ENCODE measurements around the gene YTHDF2. TPM values are rescaled to one million over a fixed set of nuclear protein-coding genes. Genes with fewer than 3 reads are reported as not detected.
"Not testable (repeated sequence)": the region's sequence is repeated elsewhere in the genome, so short reads cannot be mapped to it uniquely, and the experiment has no call there.

YTHDF2 gene
- total RNA-seq, 1 experiment from 2014 or later, result 97.3 TPM

- Histone ChIP-seq H3K4me1 (ENCODE audit: control insufficient read depth, insufficient read depth, low read length) (no peaks in the 10 kb centered on the region), H3K36me3 (ENCODE audit: control insufficient read depth, insufficient read depth, low read length) (no peaks in the 10 kb centered on the region), H3K27me3 (ENCODE audit: control insufficient read depth, insufficient read depth, low read length) (no peaks in the 10 kb centered on the region), H3K27ac (ENCODE audit: low read length) (no peak overlapping the region), H3K4me3 (ENCODE audit: low read depth in 2 of 2, low read length in 2 of 2) (no peak overlapping the region), H3K9me3 (ENCODE audit: control insufficient read depth, insufficient read depth, low read depth, low read length) (no peaks in the 10 kb centered on the region)
- in situ Hi-C loops (cut with HindIII; ENCODE audit: low pct_unique_long_range_greater_than_20kb, low sequenced_read_pairs), result no loop called here
- TF ChIP-seq CTCF (IDR thresholded peaks at IDR 0.05) (no peak), POLR2AphosphoS5 (IDR thresholded peaks at IDR 0.05; ENCODE audit: low read depth, low read length) (no peak), SIN3A (IDR thresholded peaks at IDR 0.05; ENCODE audit: borderline replicate concordance, insufficient read depth, low read depth, low read length) (no peak), TCF7L2 (IDR thresholded peaks at IDR 0.05; ENCODE audit: low read depth, low read length) (no peak), REST (IDR thresholded peaks at IDR 0.05; ENCODE audit: insufficient read depth in 1 of 2, low read depth in 2 of 2, low read length in 1 of 2) (no peak)
- DNase-seq (ENCODE audit: low read depth, low spot score) (no peak), ATAC-seq (no peak)
- no TSS peak for BruUV-seq (replicated peaks)
- CTCF ChIA-PET, result no interaction called here
- intact Hi-C loops (cut with micrococcal nuclease; ENCODE audit: unreplicated experiment), result no loop called here
- POLR2A ChIA-PET, result interaction anchor here (0.6 kb wide), 1 partner anchor 17 kb away, joined by 14 read pairs; no protein-coding TSS in a partner anchor
Observed at GRCh38 chr1:28719332-28719619, 17.5 kb upstream of the YTHDF2 start.

GRCh38 chr1:28720376-28720775 lies 16.4 kb upstream of the YTHDF2 start:
- in situ Hi-C loops (cut with HindIII; ENCODE audit: low pct_unique_long_range_greater_than_20kb, low sequenced_read_pairs), result no loop called here
- Histone ChIP-seq H3K27ac (ENCODE audit: low read length) (no peak overlapping the region), H3K4me3 (ENCODE audit: low read depth in 2 of 2, low read length in 2 of 2) (no peak overlapping the region), H3K9me3 (ENCODE audit: control insufficient read depth, insufficient read depth, low read depth, low read length) (no peaks in the 10 kb centered on the region), H3K27me3 (ENCODE audit: control insufficient read depth, insufficient read depth, low read length) (no peaks in the 10 kb centered on the region), H3K4me1 (ENCODE audit: control insufficient read depth, insufficient read depth, low read length) (no peaks in the 10 kb centered on the region), H3K36me3 (ENCODE audit: control insufficient read depth, insufficient read depth, low read length) (no peaks in the 10 kb centered on the region)
- ChIA-PET CTCF (interaction anchor here (0.6 kb wide), 3 partner anchors 16 to 76 kb away, joined by 3 to 7 read pairs (median 4); partner anchors contain the start of gene YTHDF2), POLR2A (no interaction called here)
- TF ChIP-seq REST (IDR thresholded peaks at IDR 0.05; ENCODE audit: insufficient read depth in 1 of 2, low read depth in 2 of 2, low read length in 1 of 2), result no peak
- TF ChIP-seq SIN3A (IDR thresholded peaks at IDR 0.05; ENCODE audit: borderline replicate concordance, insufficient read depth, low read depth, low read length), result no peak
- TF ChIP-seq TCF7L2 (IDR thresholded peaks at IDR 0.05; ENCODE audit: low read depth, low read length), result no peak
- ATAC-seq (no peak), DNase-seq (ENCODE audit: low read depth, low spot score) (no peak)
- BruUV-seq (replicated peaks), result no TSS peak
- intact Hi-C loops (cut with micrococcal nuclease; ENCODE audit: unreplicated experiment), result no loop called here

- H3K4me1 ChIP-seq (ENCODE audit: control insufficient read depth, insufficient read depth, low read length); H3K27me3 ChIP-seq (ENCODE audit: control insufficient read depth, insufficient read depth, low read length); POLR2A ChIA-PET; H3K9me3 ChIP-seq (ENCODE audit: control insufficient read depth, insufficient read depth, low read depth, low read length); H3K4me3 ChIP-seq (ENCODE audit: low read depth in 2 of 2, low read length in 2 of 2); BruUV-seq (replicated peaks); H3K27ac ChIP-seq (ENCODE audit: low read length); in situ Hi-C loops (cut with HindIII; ENCODE audit: low pct_unique_long_range_greater_than_20kb, low sequenced_read_pairs); ATAC-seq; CTCF ChIA-PET; intact Hi-C loops (cut with micrococcal nuclease; ENCODE audit: unreplicated experiment); H3K36me3 ChIP-seq (ENCODE audit: control insufficient read depth, insufficient read depth, low read length); DNase-seq (ENCODE audit: low read depth, low spot score): not testable (repeated sequence)
Observed at GRCh38 chr1:28721927-28722326, 14.8 kb upstream of the YTHDF2 start.

GRCh38 chr1:28725365-28725764 lies 11.4 kb upstream of the YTHDF2 start:
- H3K36me3 ChIP-seq (ENCODE audit: control insufficient read depth, insufficient read depth, low read length); in situ Hi-C loops (cut with HindIII; ENCODE audit: low pct_unique_long_range_greater_than_20kb, low sequenced_read_pairs); BruUV-seq (replicated peaks); CTCF ChIA-PET; DNase-seq (ENCODE audit: low read depth, low spot score); H3K9me3 ChIP-seq (ENCODE audit: control insufficient read depth, insufficient read depth, low read depth, low read length); ATAC-seq; POLR2A ChIA-PET; H3K4me1 ChIP-seq (ENCODE audit: control insufficient read depth, insufficient read depth, low read length); H3K27me3 ChIP-seq (ENCODE audit: control insufficient read depth, insufficient read depth, low read length); H3K27ac ChIP-seq (ENCODE audit: low read length); H3K4me3 ChIP-seq (ENCODE audit: low read depth in 2 of 2, low read length in 2 of 2); intact Hi-C loops (cut with micrococcal nuclease; ENCODE audit: unreplicated experiment): not testable (repeated sequence)

All from Panc1 (cell line).